Measurements from ENCODE around the gene CDK10. TPM values are rescaled to one million over a fixed set of nuclear protein-coding genes. Genes with fewer than 3 reads are reported as not detected.
"Not testable (repeated sequence)": the region's sequence is repeated elsewhere in the genome, so short reads cannot be mapped to it uniquely, and the experiment has no call there.

Gene CDK10
- total RNA-seq, 1 donor from 2014 or later, result 79.6 TPM

- peaks cover 55% of the 10 kb centered on the region for H3K36me3 ChIP-seq
- intact Hi-C loops (cut with DNase I), result no loop called here
- no peaks in the 10 kb centered on the region for H3K27me3 ChIP-seq (ENCODE audit: low read depth)
- ATAC-seq (no peak), DNase-seq (peak; percentile 50)
- no peaks in the 10 kb centered on the region for H3K9me3 ChIP-seq
- H3K4me1 ChIP-seq, result peaks cover 17% of the 10 kb centered on the region
- TF ChIP-seq CTCF (IDR thresholded peaks at IDR 0.05), result no peak
- no peak overlapping the region for H3K27ac ChIP-seq
- H3K4me3 ChIP-seq, result no peak overlapping the region
Measured at GRCh38 chr16:89697161-89697615, 10.7 kb downstream of the CDK10 start.

GRCh38 chr16:89697616-89698331 is 11.3 kb downstream of the CDK10 start:
- DNase-seq (peak; percentile 42), ATAC-seq (no peak)
- Histone ChIP-seq H3K4me1 (peaks cover 17% of the 10 kb centered on the region), H3K4me3 (no peak overlapping the region), H3K27me3 (ENCODE audit: low read depth) (no peaks in the 10 kb centered on the region), H3K27ac (no peak overlapping the region), H3K9me3 (no peaks in the 10 kb centered on the region), H3K36me3 (peaks cover 49% of the 10 kb centered on the region)
- TF ChIP-seq CTCF (IDR thresholded peaks at IDR 0.05), result no peak
- intact Hi-C loops (cut with DNase I), result no loop called here

DNA sequence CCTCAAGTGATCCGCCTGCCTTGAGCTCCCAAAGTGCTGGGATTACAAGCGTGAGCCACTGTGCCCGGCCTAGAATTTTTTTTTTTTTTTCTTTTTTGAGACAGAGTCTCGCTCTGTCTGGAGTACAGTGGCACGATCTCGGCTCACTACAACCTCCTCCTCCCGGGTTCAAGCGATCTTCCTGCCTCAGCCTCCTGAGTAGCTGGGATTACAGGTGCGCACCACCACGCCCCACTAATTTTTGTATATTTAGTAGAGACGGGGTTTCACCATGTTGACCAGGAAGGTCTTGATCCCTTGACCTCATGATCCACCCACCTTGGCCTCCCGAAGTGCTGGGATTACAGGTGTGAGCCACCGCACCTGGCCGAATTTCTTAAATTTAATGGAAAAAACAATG is 12.2 kb downstream of the CDK10 start:
- H3K27me3 ChIP-seq (ENCODE audit: low read depth); H3K4me3 ChIP-seq; ATAC-seq; DNase-seq; intact Hi-C loops (cut with DNase I); H3K9me3 ChIP-seq; H3K27ac ChIP-seq: not testable (repeated sequence)
- H3K36me3 ChIP-seq, result peaks cover 40% of the 10 kb centered on the region
- H3K4me1 ChIP-seq, result peaks cover 17% of the 10 kb centered on the region

GRCh38 chr16:89699629-89700099 is 13.2 kb downstream of the CDK10 start:
- Histone ChIP-seq H3K27ac (peak overlapping the region; percentile 86), H3K4me3 (peak overlapping the region; percentile 73), H3K36me3 (peaks cover 31% of the 10 kb centered on the region), H3K4me1 (peaks cover 17% of the 10 kb centered on the region)
- intact Hi-C loops (cut with DNase I), result loop anchor here (10.0 kb wide), 1 partner anchor 165 kb away; no protein-coding TSS in a partner anchor
- not testable (repeated sequence) for ATAC-seq; H3K27me3 ChIP-seq (ENCODE audit: low read depth); H3K9me3 ChIP-seq; DNase-seq

DNA sequence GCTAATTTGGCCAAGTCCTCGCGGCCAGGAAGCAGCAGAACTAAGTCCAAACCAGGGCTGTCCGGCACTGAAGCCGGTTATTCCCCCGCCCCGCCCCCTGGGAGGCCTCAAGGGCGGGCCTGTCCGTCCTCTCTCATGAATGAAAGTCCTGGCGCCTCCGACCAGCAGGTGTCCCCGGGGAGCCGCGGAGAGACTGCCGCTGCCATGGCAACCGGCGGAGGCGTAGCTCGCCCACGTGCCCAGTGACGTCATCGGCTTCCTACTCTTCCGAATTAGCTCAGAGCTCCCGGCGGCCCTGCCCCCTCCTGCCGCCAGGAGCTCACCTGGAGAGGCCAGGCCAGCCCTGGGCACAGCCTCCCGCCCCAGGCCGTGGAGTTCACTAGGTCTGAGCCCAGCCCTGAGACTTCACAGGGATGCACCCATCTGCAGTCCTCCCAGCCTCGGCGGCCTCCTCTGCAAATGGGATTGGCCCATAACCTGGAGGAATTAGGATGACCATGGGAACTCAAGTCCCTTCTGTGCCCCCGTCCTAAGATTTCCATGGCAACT is 13.7 kb downstream of the CDK10 start:
- intact Hi-C loops (cut with DNase I), result loop anchor here (10.0 kb wide), 1 partner anchor 165 kb away; no protein-coding TSS in a partner anchor

More for the DNA sequence above, 13.7 kb downstream of the CDK10 start:
- Histone ChIP-seq H3K9me3 (no peaks in the 10 kb centered on the region), H3K4me3 (peak overlapping the region; percentile 73), H3K4me1 (peaks cover 17% of the 10 kb centered on the region), H3K27me3 (ENCODE audit: low read depth) (no peaks in the 10 kb centered on the region), H3K36me3 (peaks cover 28% of the 10 kb centered on the region), H3K27ac (peak overlapping the region; percentile 86)
- ATAC-seq (peak; percentile 79 to 85), DNase-seq (peak; percentile 100)
- peak; percentile 85 for TF ChIP-seq CTCF (IDR thresholded peaks at IDR 0.05)

Data from lower lobe of right lung (tissue), 2 donors.